GM21360 (cell line): ENCODE results near the gene HDAC4.

Experiments used
- ATAC-seq: cut with Tn5 transposase; IDR thresholded peaks from one replicate; pipeline ENCODE4 v1.9.1; 2021; ENCODE audit warnings: mild to moderate bottlenecking, moderate library complexity; ENCODE audit not compliant: unreplicated experiment

HDAC4 gene

GRCh38 chr2:239271882-239272281 lies 128.9 kb downstream of the HDAC4 start:
- no peak for ATAC-seq

- ATAC-seq = no peak
Observed at GRCh38 chr2:239271471-239271870, 129.3 kb downstream of the HDAC4 start.

- ATAC-seq = no peak
Observed at GRCh38 chr2:239269916-239270315, 130.9 kb downstream of the HDAC4 start.

GRCh38 chr2:239269173-239269885 lies 131.5 kb downstream of the HDAC4 start:
- ATAC-seq = no peak

- ATAC-seq = no peak
Observed at GRCh38 chr2:239268549-239268948, 132.3 kb downstream of the HDAC4 start.

- ATAC-seq = no peak
Observed at GRCh38 chr2:239268082-239268481, 132.7 kb downstream of the HDAC4 start.

GRCh38 chr2:239267288-239267951 lies 133.4 kb downstream of the HDAC4 start:
- peak; percentile 83 for ATAC-seq

GRCh38 chr2:239266779-239267287 lies 134.0 kb downstream of the HDAC4 start:
- peak; percentile 7 for ATAC-seq

- no peak for ATAC-seq
Observed at GRCh38 chr2:239266434-239266766, 134.4 kb downstream of the HDAC4 start.

- no peak for ATAC-seq
Observed at GRCh38 chr2:239265681-239266433, 135.0 kb downstream of the HDAC4 start.

GRCh38 chr2:239264838-239265651 lies 135.8 kb downstream of the HDAC4 start:
- no peak for ATAC-seq

- ATAC-seq = no peak
Observed at GRCh38 chr2:239264492-239264837, 136.4 kb downstream of the HDAC4 start.

- no peak for ATAC-seq
Observed at GRCh38 chr2:239263669-239264491, 136.9 kb downstream of the HDAC4 start.

- no peak for ATAC-seq
Observed at GRCh38 chr2:239263231-239263630, 137.6 kb downstream of the HDAC4 start.

GRCh38 chr2:239262484-239263230 lies 138.2 kb downstream of the HDAC4 start:
- ATAC-seq = no peak

- ATAC-seq = no peak
Observed at GRCh38 chr2:239261796-239262483, 138.9 kb downstream of the HDAC4 start.

GRCh38 chr2:239261356-239261755 lies 139.5 kb downstream of the HDAC4 start:
- ATAC-seq = no peak

GRCh38 chr2:239260546-239261327 lies 140.1 kb downstream of the HDAC4 start:
- no peak for ATAC-seq
